IMR-90 (cell line): ENCODE measurements around the gene CYSTM1. TPM values are rescaled to one million over a fixed set of nuclear protein-coding genes. Genes with fewer than 3 reads are reported as not detected.

Source experiments
- ATAC-seq: fragments of 200-7000 bp; cut with Tn5 transposase; 2 replicates; pipeline ENCODE4 v1.9.1; 2020; ENCODE audit warnings: low read depth, mild to moderate bottlenecking, moderate library complexity
- BruUV-seq: library from RNA; stranded (reverse); fragments of 400-500 nt; replicated peaks from 2 replicates; lab custom pipeline; 2021; lab: Mats Ljungman, UMichigan
- CTCF ChIA-PET: fragments of 300-600 bp; formaldehyde crosslinking; extraction: SDS; loops from one replicate; lab custom pipeline; 2021; ENCODE audit warnings: antibody characterized with exemption; lab: Yijun Ruan, JAX
- POLR2A ChIA-PET: fragments of 300-600 bp; sonication (Branson Sonifier 250); formaldehyde crosslinking; loops from one replicate; lab custom pipeline; 2022; ENCODE audit warnings: antibody characterized with exemption; ENCODE audit not compliant: unreplicated experiment; lab: Charles Lee
- DNase-seq: peaks from one replicate; pipeline ENCODE4 v3.0.0; 2013
- H2AFZ ChIP-seq: replicated peaks from 2 replicates; pipeline ENCODE3; 2013; ENCODE audit warnings: low read length, mild to moderate bottlenecking; ENCODE audit not compliant: poor library complexity
- H2AK5ac ChIP-seq: 2 replicates; pipeline ENCODE4 v1.6.1; 2013; ENCODE audit warnings: low read depth, low read length, inconsistent platforms
- H2AK9ac ChIP-seq: replicated peaks from 2 replicates; pipeline ENCODE3; 2013; ENCODE audit warnings: mild to moderate bottlenecking, low read depth, low read length, moderate library complexity; ENCODE audit not compliant: poor library complexity
- H2BK120ac ChIP-seq: 2 replicates; pipeline ENCODE4 v1.6.1; 2013; ENCODE audit warnings: low read depth, low read length, inconsistent platforms
- H2BK15ac ChIP-seq: 3 replicates; pipeline ENCODE4 v1.6.1; 2013; ENCODE audit warnings: low read depth, low read length, inconsistent platforms
- H2BK20ac ChIP-seq: 2 replicates; pipeline ENCODE4 v1.6.1; 2013; ENCODE audit warnings: low read depth, mild to moderate bottlenecking, inconsistent platforms, low read length, moderate library complexity
- H2BK5ac ChIP-seq: 2 replicates; pipeline ENCODE4 v1.6.1; 2013; ENCODE audit warnings: mild to moderate bottlenecking, low read depth, low read length, inconsistent platforms; ENCODE audit not compliant: poor library complexity, severe bottlenecking
- H3K14ac ChIP-seq: replicated peaks from 2 replicates; pipeline ENCODE4 v1.6.1; 2013; ENCODE audit warnings: low read depth, low read length, inconsistent platforms
- H3K18ac ChIP-seq: 2 replicates; pipeline ENCODE4 v1.6.1; 2013; ENCODE audit warnings: low read depth, low read length, control low read depth
- H3K23ac ChIP-seq: 2 replicates; pipeline ENCODE4 v1.6.1; 2013; ENCODE audit warnings: low read depth, low read length, inconsistent platforms
- H3K27ac ChIP-seq: 2 replicates; pipeline ENCODE4 v1.5.1; 2013; ENCODE audit warnings: mild to moderate bottlenecking, control low read depth, low read length; ENCODE audit not compliant: insufficient read depth
- H3K27me3 ChIP-seq: 2 replicates; pipeline ENCODE4 v1.6.1; 2013; ENCODE audit warnings: low read length; ENCODE audit not compliant: control insufficient read depth, insufficient read depth
- H3K36me3 ChIP-seq: 2 replicates; pipeline ENCODE4 v1.6.1; 2013; ENCODE audit warnings: low read length, mixed read lengths; ENCODE audit not compliant: control insufficient read depth, insufficient read depth
- H3K4ac ChIP-seq: 2 replicates; pipeline ENCODE4 v1.6.1; 2013; ENCODE audit warnings: low read depth, low read length, inconsistent platforms
- H3K4me1 ChIP-seq: 2 replicates; pipeline ENCODE4 v1.6.1; 2013; ENCODE audit warnings: low read length, mixed read lengths; ENCODE audit not compliant: control insufficient read depth, insufficient read depth
- H3K4me2 ChIP-seq: 2 replicates; pipeline ENCODE4 v1.6.1; 2013; ENCODE audit warnings: low read depth, mild to moderate bottlenecking, control low read depth, low read length, moderate library complexity
- H3K4me3 ChIP-seq: 2 replicates; pipeline ENCODE4 v1.5.1; 2013; ENCODE audit warnings: low read depth, mild to moderate bottlenecking, control low read depth, low read length, moderate library complexity; ENCODE audit not compliant: insufficient read depth
- H3K56ac ChIP-seq: 2 replicates; pipeline ENCODE4 v1.6.1; 2013; ENCODE audit warnings: low read length, inconsistent platforms; ENCODE audit not compliant: insufficient read depth; ENCODE audit errors: extremely low read depth
- H3K79me1 ChIP-seq, 2 experiments: 2 replicates each; pipeline ENCODE4 v1.6.1; 2013; ENCODE audit warnings: low read length in 2 of 2, inconsistent platforms in 1 of 2, low read depth in 1 of 2
- H3K9ac ChIP-seq: 2 replicates; pipeline ENCODE4 v1.6.1; 2013; ENCODE audit warnings: low read depth, low read length, control low read depth
- H3K9me1 ChIP-seq: 2 replicates; pipeline ENCODE4 v1.6.1; 2013; ENCODE audit warnings: low read length, inconsistent platforms; ENCODE audit not compliant: insufficient read depth
- H3K9me3 ChIP-seq: 2 replicates; pipeline ENCODE4 v1.6.1; 2013; ENCODE audit warnings: low read length; ENCODE audit not compliant: control insufficient read depth, insufficient read depth
- H4K20me1 ChIP-seq: 2 replicates; pipeline ENCODE4 v1.6.1; 2013; ENCODE audit warnings: low read length, inconsistent platforms; ENCODE audit not compliant: insufficient read depth
- H4K5ac ChIP-seq: 2 replicates; pipeline ENCODE4 v1.6.1; 2013; ENCODE audit warnings: mild to moderate bottlenecking, low read depth, low read length, control low read depth
- H4K8ac ChIP-seq, 2 experiments: 2 replicates each; pipeline ENCODE4 v1.6.1; 2013; ENCODE audit warnings: low read depth in 2 of 2, low read length in 2 of 2, control low read depth in 1 of 2, inconsistent platforms in 1 of 2
- H4K91ac ChIP-seq: 2 replicates; pipeline ENCODE4 v1.6.1; 2013; ENCODE audit warnings: low read depth, low read length, inconsistent platforms; ENCODE audit not compliant: insufficient read depth
- BHLHE40 ChIP-seq: fragments of 150-350 bp; IDR thresholded peaks from 2 replicates; pipeline ENCODE4 v1.6.1; 2016; ENCODE audit warnings: mild to moderate bottlenecking, low read depth, low read length
- CEBPB ChIP-seq: IDR thresholded peaks from 2 replicates; pipeline ENCODE4 v1.6.1; 2012; ENCODE audit warnings: low read depth, low read length, improper control_type of control experiment
- CHD1 ChIP-seq: IDR thresholded peaks from 2 replicates; pipeline ENCODE4 v1.6.1; 2012; ENCODE audit warnings: low read depth, low read length, improper control_type of control experiment
- MAFK ChIP-seq: IDR thresholded peaks from 2 replicates; pipeline ENCODE4 v1.6.1; 2012; ENCODE audit warnings: low read depth, low read length, improper control_type of control experiment
- MXI1 ChIP-seq: IDR thresholded peaks from 2 replicates; pipeline ENCODE4 v1.6.1; 2012; ENCODE audit warnings: low read depth, mild to moderate bottlenecking, low read length, moderate library complexity, borderline replicate concordance
- RAD21 ChIP-seq: IDR thresholded peaks from 2 replicates; pipeline ENCODE4 v1.6.1; 2012; ENCODE audit warnings: low read length, improper control_type of control experiment
- WGBS, 2 experiments: methylation state at CpG; one replicate each; pipeline versions ENCODE4 v1.1.5 to v1.1.7; 2013; ENCODE audit warnings: missing lambda C conversion rate in 2 of 2; ENCODE audit not compliant: insufficient read length in 1 of 2; ENCODE audit errors: extremely low coverage in 2 of 2; 5-methylcytosine and 5-hydroxymethylcytosine counted together
- dilution Hi-C: fragments of 300-500 bp; cut with HindIII; formaldehyde crosslinking; loops from one replicate; pipeline ENCODE4 v1.14.3; 2018; ENCODE audit warnings: low sequenced_read_pairs; ENCODE audit not compliant: unreplicated experiment
- in situ Hi-C: fragments of 300-500 bp; cut with MboI; formaldehyde crosslinking; loops from 3 replicates; pipeline ENCODE4 v1.14.3; 2019; ENCODE audit warnings: low sequenced_read_pairs, inconsistent platforms, mixed read lengths
- intact Hi-C: fragments of 100-400 bp; cut with micrococcal nuclease; formaldehyde crosslinking; loops from 2 replicates; pipeline ENCODE4 v1.10.0; 2022
- polyA plus RNA-seq, 3 experiments: library from polyadenylated mRNA; depleted of rRNA; stranded (reverse); fragments of >200 nt; gene quantifications; 2 replicates each; pipeline ENCODE4 v1.2.3, GENCODE V29; 2012; ENCODE audit warnings: low replicate concordance in 1 of 3
- total RNA-seq: library from RNA; depleted of rRNA; stranded (reverse); fragments of >200 nt; gene quantifications from 2 replicates; pipeline ENCODE4 v1.2.3, GENCODE V29; 2012
- TF ChIP-seq, protein P1 (sequence below): conservative IDR thresholded peaks from 2 replicates; pipeline ENCODE4 v1.5.1; 2012; ENCODE audit warnings: mild to moderate bottlenecking, low read depth, low read length, improper control_type of control experiment

Gene CYSTM1
- total and polyA plus RNA-seq, 2 of the 4 experiments (the other 2 are of a cell fraction), result 7.3 to 15.0 TPM

DNA sequence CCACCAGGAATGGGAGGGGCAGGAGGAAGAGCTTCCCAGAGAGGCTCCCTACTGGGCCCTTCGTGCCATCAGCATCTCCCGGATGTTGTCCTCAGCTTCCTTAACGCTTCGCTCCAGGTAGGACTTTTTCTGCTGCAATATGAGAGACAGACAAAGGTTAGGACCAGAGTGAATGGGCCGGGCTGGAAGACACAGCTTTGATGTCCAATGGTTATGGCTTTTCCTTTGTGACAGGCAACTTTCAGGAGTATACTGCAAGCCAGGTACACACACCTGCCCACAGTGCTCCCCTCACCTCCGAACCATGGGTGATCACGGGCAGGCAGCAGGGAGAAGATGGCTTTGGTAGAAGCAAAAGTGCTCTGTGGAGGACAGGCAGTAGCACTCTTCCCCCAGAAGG is 70.9 kb downstream of the CYSTM1 start:
- Histone ChIP-seq H2BK5ac (no peak overlapping the region), H3K56ac (no peak overlapping the region), H3K23ac (no peak overlapping the region), H3K18ac (no peak overlapping the region), H2AK9ac (no peak overlapping the region), H3K4ac (peak overlapping the region; percentile 64), H2BK15ac (no peak overlapping the region), H4K8ac (0 out of 4 replicates have a peak overlapping the region, but pooled peaks of 1 of the 2 experiments have one; percentile 20), H3K14ac (peak overlapping the region; percentile 68; the same call in 1 of the 2 replicates), H2AFZ (peak overlapping the region; percentile 71), H3K9ac (no peak overlapping the region), H2BK120ac (peak overlapping the region; percentile 63; the same call in 1 of the 2 replicates), H2BK20ac (no peak overlapping the region; the same call in 1 of the 2 replicates), H3K4me3 (no peak overlapping the region), H3K9me3 (no peaks in the 10 kb centered on the region), H4K20me1 (peaks cover 24% of the 10 kb centered on the region), H4K5ac (no peak overlapping the region), H2AK5ac (peak overlapping the region; percentile 95), H3K27me3 (no peaks in the 10 kb centered on the region), H4K91ac (no peak overlapping the region), H3K79me1 (peaks cover 29 to 76% of the 10 kb centered on the region in 2 experiments), H3K4me2 (no peak overlapping the region), H3K36me3 (peaks cover 5% of the 10 kb centered on the region; the same call in 1 of the 2 replicates), H3K27ac (no peak overlapping the region), H3K9me1 (peaks cover 14% of the 10 kb centered on the region), H3K4me1 (peaks cover 26% of the 10 kb centered on the region)
- ATAC-seq (no peak), DNase-seq (no peak)
- in situ Hi-C loops, result no loop called here
- ChIA-PET CTCF (interaction anchor here (0.6 to 8.7 kb wide), 3 partner anchors 83 to 113 kb away, joined by 3 to 233 read pairs (median 10); partner anchors contain the start of gene HBEGF), POLR2A (no interaction called here)
- WGBS, 2 experiments, result 78% methylated on average over 5 of the region's 7 CpGs; no CpG with 5 or more reads in 1 of the 2 experiments
- TF ChIP-seq MXI1, result no peak
- no peak for TF ChIP-seq CEBPB
- TF ChIP-seq, protein P1, sequence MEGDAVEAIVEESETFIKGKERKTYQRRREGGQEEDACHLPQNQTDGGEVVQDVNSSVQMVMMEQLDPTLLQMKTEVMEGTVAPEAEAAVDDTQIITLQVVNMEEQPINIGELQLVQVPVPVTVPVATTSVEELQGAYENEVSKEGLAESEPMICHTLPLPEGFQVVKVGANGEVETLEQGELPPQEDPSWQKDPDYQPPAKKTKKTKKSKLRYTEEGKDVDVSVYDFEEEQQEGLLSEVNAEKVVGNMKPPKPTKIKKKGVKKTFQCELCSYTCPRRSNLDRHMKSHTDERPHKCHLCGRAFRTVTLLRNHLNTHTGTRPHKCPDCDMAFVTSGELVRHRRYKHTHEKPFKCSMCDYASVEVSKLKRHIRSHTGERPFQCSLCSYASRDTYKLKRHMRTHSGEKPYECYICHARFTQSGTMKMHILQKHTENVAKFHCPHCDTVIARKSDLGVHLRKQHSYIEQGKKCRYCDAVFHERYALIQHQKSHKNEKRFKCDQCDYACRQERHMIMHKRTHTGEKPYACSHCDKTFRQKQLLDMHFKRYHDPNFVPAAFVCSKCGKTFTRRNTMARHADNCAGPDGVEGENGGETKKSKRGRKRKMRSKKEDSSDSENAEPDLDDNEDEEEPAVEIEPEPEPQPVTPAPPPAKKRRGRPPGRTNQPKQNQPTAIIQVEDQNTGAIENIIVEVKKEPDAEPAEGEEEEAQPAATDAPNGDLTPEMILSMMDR, result no peak
- TF ChIP-seq CHD1, result no peak
- TF ChIP-seq BHLHE40, result no peak
- TF ChIP-seq MAFK, result no peak
- TF ChIP-seq RAD21, result no peak
- intact Hi-C loops, result loop anchor here (10.0 kb wide), 3 partner anchors 389 to 479 kb away; partner anchors contain the start of genes CD14, HARS1, HARS2 and TMCO6
- BruUV-seq, result no TSS peak
- dilution Hi-C loops, result no loop called here
